Stimulated activated CD4-positive, alpha-beta T cell treated with anti-CD3 and anti-CD28 coated beads, Interleukin-1b, Interleukin-23, amount 100 ng/mL, for 48 hours (primary cell): ENCODE measurements around the gene SGCA.

Source experiments
- DNase-seq: peaks from one replicate; pipeline ENCODE4 v3.0.0-alpha.2; 2020

The SGCA gene

DNA sequence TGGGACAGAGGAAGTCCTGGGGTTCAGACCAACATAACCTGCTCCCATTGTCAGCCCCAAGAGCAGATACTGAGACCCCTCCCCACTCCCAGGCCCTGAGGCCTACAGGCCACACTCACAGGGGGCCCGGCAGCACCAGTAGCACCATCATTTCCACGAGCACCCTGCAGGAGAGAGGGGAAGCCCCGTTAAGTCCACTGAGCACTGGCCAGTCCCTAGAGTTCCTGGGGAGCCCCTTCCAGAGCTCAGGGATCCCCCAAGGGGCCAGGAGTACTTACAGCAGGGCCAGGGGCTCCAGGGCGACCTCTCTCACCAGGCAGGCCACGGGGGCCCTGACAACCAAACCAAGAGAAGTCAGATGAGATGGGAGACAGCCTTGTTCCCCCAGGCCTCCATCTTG, 30.2 kb downstream of the SGCA start:
- DNase-seq = no peak

GRCh38 chr17:50196826-50197225, 31.0 kb downstream of the SGCA start:
- no peak for DNase-seq

DNA sequence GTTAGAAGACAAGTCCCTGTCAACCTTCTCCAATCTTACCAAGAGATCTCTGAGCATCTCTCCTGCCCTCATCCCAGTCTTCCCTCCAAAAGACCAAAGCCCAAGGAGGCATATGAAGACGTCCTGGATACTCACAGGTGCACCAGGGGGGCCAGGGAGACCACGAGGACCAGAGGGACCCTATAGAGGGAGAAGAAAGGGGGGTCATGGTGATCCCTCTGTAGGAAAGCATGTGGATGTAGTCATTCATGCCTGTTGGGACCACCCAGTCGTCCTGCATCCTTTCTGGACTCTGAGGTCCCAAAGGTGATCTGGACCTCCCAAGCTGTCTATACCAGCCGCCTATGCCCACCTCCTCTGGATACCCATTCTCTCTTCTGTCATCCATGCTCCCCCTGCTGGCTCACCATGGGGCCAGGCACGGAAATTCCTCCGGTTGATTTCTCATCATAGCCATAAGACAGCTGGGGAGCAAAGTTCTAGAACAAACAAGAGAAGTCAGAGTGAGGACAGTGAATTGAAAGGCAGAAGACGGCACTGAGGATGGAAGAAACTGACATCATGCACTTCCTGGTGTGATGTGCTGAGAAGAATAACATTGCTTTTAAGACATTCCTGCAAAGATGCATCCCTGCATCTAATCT, 32.3 kb downstream of the SGCA start:
- peak; percentile 57 for DNase-seq

- DNase-seq = no peak
Observed at GRCh38 chr17:50199211-50199802, 33.5 kb downstream of the SGCA start.

GRCh38 chr17:50199803-50200456, 34.1 kb downstream of the SGCA start:
- peak; percentile 65 for DNase-seq

DNA sequence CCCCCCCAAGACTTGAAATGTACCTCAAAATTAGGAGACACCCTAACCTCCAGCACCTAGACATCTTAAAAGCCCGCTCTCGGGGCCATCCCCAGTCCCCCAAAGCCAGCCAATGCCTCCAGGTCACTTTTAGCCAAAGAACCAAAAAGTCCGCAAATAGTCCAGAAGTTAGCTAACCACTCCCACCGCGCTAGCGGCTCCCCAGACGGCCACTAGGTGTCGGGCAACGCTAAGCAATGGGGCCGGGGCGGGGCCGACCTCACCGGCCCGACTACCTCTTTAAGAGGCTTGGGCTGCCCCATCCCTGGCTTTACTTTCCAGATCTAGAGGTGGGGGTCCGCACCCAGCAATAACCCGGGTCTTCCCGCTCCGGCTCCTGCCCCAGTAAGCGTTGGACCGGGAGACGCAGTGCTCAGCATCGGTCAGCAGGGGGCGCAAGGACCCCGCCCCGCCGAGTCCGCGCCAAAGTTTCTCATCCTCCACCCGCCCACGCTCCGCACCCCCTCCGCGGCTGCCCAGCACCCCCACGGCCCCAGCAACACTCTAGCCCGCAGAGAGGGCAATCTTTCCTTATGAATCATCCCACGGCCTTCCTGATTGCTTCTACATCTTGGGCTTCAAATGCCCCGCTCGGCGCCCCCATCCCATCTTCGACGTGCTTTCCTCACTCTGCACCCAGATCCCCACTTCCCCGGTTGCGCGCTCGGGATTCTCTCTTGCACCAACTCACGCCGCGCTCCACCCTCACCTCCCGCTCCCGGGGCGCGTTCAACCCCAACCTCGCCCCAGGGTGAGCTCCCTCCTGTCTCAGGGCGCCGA, 34.9 kb downstream of the SGCA start:
- peak; percentile 80 for DNase-seq

DNA sequence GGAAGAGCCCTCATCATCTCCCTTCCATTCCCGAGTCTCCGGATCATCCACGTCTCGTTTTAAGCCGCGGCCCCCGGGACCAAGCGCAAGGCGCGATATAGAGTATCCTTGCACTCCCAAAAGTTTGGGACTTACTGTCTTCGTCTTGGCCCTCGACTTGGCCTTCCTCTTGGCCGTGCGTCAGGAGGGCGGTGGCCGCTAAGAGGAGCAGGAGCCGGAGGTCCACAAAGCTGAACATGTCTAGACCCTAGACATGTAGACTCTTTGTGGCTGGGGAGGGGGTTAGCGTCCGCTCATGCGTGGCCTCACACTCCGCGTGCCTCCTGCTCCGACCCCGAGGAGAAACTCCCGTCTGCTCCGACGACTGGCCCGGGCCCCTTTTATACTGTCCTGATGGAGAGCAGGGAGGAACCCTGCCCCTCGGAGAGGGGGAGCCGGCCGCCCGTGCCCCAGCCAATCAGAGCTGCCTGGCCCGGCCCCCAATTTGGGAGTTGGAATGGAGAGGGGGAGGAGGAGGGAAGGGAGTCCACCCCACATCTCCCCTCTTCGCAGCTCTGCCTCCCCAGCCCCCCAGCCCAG, 35.6 kb downstream of the SGCA start, which contains the start of gene COL1A1:
TSS of gene COL1A1 (minus strand) at position 356 of the 579 bp plus-strand sequence. CDS start at position 238, 118 bp downstream.
- no peak for DNase-seq

DNA sequence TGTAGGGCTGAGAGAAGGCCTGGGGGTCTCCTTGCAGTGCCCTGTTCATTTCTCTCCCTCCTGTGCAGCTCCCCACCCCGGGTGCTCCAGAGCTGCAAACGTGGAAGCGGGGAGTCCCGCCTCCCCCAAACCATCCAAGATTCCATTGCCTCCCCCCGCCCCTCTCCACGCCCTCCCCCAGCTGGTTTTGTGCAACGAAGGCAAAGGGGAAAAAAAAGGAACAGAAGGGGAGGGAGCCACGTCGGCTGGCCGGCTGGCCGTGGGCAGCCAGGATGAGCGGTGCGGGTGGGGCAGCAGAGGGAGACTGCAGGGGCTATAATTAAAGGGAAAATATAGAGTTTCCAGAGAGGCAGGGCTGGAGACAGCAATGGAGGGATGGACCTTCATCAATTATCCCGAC, 37.3 kb downstream of the SGCA start:
- DNase-seq = no peak

- DNase-seq = no peak
Observed at GRCh38 chr17:50203604-50204345, 38.0 kb downstream of the SGCA start.

DNA sequence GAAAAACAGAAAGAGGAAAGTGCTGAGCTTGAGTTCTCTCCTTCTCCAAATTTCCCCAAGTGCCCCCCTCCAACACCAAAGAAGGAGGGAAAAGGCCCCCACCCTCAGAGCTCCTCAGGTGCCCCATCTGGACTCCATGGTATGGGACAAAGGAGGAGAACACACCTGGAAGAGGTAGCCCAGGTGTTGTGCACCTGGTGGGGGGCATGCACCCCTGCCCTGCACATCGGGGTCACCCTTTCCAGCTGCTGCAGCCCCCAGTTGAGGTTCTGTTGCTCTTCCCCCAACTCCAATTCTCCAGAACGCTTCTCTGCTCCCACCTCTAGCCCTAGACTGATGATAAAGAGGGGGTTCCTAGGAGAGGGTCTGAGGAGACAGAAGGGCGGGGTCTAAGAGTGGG, 38.6 kb downstream of the SGCA start:
- no peak for DNase-seq

DNA sequence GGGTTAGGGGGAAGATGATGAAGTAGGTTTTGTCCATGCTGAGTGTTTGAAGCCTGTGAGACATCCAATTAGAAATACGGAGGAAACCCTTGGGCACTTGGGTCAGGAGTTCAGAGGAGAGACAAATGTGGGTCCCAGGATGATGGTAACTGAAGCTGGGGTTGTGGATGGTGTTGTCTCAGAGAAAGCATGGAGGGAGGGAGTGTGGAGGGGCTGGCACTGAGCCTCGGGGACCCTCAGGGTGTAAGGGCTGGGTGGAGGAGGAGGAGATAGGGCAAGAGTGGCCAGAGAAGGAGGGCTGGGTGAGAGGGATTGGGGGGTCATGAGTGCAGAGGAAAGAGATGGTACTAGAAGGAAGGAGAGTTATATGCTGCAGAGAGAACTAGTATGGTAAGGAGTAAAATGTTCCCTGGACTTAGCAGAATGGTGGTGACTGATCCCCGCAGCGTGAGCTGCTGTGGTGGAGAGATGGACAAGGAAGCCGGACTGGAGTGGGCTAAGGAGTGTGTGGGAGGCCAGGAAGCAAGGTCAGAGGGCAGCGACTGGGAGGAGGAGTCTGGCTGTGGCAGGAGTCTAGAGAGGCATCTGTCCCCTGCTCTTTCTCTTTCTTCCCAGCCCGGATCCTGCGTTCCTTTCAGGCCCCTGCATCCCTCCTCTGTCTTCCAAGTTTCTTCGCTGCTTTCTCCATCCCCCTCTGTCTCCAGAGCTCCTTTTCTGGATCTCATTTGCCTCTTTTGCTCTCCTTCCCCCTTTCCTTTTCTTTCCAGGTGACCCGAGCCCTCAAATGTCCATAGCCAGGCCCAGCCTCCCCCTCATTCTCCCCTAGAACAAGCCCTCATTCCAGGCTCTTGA, 39.5 kb downstream of the SGCA start:
- DNase-seq = no peak

- DNase-seq = no peak
Observed at GRCh38 chr17:50205963-50206505, 40.2 kb downstream of the SGCA start.

DNA sequence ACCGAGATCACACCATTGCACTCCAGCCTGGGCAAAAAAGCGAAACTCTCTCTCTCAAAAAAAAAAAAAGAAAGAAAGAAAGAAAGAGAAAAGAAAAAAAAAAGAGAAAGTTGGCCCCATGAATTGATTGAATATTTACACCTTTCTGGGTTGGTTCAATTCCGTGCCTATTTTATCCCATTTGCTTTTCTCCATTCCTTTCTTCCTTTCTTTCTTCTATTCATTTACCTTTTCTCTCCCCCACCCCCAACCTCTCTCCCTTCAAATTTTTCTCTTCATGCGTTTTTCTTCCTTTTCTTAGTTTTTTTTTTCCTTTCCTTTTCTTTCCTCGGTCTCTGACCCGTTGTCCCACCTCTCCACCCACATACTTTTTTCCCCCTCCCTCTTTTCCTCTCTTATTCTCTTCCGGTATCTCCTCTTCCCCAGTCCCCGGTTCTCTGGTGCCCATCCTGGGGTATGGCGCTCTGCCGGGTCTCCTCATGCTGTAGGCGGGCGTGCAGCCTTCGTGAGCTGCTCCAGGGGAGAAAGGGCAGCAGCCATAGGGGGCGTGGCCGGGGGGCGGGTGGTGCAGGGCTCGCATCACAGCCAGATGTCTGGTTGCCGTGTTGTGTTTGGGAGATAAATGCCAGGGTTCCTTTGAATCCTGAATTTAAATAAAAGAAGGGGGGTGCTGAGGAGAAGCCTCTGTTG, 40.9 kb downstream of the SGCA start:
- no peak for DNase-seq

DNA sequence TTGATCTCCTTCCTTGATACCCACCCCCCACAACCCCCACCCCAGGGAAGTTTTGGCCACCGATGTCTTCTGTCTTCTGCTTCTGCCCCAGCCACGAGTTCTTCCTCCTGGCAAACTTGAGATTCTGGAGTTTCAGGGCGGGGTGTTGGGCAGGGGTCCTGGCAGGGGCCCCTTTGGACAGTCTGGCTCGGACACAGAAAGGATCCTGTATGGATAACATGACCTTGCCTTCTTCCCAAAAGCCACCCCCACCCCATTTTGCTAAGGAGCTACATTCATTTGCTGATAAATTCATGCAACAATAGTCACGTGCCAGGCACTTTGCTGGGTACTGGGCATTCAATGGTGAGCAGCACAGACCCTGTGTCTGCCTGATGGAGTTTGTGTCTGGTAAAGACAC, 41.5 kb downstream of the SGCA start:
- DNase-seq = no peak

GRCh38 chr17:50207792-50208567, 42.2 kb downstream of the SGCA start:
- DNase-seq = no peak

DNA sequence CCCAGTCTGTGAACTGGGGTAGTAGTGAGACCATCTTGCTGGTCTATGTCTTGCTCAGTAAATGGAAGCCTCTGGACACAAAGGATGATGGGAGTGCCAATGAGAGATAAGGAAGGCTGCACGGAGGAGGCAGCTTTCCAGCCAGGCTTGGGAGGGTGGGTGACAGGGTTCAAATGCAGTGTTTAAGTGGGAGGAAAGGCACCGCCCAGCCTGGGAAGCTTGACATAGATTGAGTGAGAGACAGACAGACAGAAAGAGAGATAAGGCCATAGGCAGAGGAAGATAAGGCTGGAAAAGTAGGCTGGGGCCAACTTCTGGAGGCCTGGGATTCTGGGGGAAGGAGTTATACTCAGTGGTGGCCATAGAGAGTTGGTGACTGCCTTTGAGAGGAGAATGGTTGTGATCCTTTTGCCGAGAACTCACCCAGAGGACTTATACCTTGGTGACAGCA, 42.8 kb downstream of the SGCA start:
- no peak for DNase-seq

GRCh38 chr17:50209133-50209471, 43.3 kb downstream of the SGCA start:
- no peak for DNase-seq

GRCh38 chr17:50209472-50210239, 43.9 kb downstream of the SGCA start:
- no peak for DNase-seq
